Measurements from ENCODE around the gene EMC10.

- TF ChIP-seq CTCF (conservative IDR thresholded peaks at IDR 0.05; ENCODE audit: low read depth, low read length) (no peak), RCOR1 (IDR thresholded peaks at IDR 0.05; ENCODE audit: insufficient replicate concordance, low read length) (no peak)
Observed at GRCh38 chr19:50475101-50475568, 1.2 kb upstream of the EMC10 start.

Measured in IMR-90 (cell line).